RWPE1 (cell line): ENCODE measurements around the gene IL9R.
"Not testable (repeated sequence)": the region's sequence is repeated elsewhere in the genome, so short reads cannot be mapped to it uniquely, and the experiment has no call there.

ENCODE experiments used
- CTCF ChIA-PET: fragments of 350-600 bp; sonication (Branson Sonifier 250); formaldehyde crosslinking; extraction: SDS; loops from one replicate; lab custom pipeline; 2021; lab: Yijun Ruan, JAX
- POLR2A ChIA-PET: fragments of 400-600 bp; formaldehyde crosslinking; extraction: SDS; loops from one replicate; lab custom pipeline; 2020; ENCODE audit warnings: antibody characterized with exemption; ENCODE audit not compliant: low non-redundant PET; lab: Yijun Ruan, JAX
- DNase-seq: peaks from one replicate; pipeline ENCODE4 v3.0.0; 2012; ENCODE audit warnings: low spot score
- H3K27ac ChIP-seq: fragments of 450-650 bp; 2 replicates; pipeline ENCODE4 v1.5.1; 2017
- TF ChIP-seq, protein P1 (sequence below): fragments of 450-650 bp; conservative IDR thresholded peaks from 2 replicates; pipeline ENCODE4 v1.5.1; 2017; ENCODE audit warnings: low read depth, mild to moderate bottlenecking

The IL9R gene

DNA sequence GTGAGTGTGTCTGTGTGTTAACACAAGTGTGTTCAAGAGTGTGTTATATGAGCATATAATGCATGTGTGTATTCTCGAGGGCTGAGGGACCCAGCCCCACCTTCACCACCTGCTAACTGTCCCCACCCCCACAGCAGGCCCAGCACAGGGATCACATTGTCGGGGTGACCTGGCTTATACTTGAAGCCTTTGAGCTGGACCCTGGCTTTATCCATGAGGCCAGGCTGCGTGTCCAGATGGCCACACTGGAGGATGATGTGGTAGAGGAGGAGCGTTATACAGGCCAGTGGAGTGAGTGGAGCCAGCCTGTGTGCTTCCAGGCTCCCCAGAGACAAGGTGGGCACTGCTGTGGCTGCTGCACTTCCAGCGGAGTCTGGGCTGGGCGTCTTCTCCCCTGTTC, 7.6 kb downstream of the IL9R start:
- H3K27ac ChIP-seq, result no peak overlapping the region
- DNase-seq, result no peak
- TF ChIP-seq, protein P1, sequence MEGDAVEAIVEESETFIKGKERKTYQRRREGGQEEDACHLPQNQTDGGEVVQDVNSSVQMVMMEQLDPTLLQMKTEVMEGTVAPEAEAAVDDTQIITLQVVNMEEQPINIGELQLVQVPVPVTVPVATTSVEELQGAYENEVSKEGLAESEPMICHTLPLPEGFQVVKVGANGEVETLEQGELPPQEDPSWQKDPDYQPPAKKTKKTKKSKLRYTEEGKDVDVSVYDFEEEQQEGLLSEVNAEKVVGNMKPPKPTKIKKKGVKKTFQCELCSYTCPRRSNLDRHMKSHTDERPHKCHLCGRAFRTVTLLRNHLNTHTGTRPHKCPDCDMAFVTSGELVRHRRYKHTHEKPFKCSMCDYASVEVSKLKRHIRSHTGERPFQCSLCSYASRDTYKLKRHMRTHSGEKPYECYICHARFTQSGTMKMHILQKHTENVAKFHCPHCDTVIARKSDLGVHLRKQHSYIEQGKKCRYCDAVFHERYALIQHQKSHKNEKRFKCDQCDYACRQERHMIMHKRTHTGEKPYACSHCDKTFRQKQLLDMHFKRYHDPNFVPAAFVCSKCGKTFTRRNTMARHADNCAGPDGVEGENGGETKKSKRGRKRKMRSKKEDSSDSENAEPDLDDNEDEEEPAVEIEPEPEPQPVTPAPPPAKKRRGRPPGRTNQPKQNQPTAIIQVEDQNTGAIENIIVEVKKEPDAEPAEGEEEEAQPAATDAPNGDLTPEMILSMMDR, result no peak
- ChIA-PET CTCF (no interaction called here), POLR2A (no interaction called here)

DNA sequence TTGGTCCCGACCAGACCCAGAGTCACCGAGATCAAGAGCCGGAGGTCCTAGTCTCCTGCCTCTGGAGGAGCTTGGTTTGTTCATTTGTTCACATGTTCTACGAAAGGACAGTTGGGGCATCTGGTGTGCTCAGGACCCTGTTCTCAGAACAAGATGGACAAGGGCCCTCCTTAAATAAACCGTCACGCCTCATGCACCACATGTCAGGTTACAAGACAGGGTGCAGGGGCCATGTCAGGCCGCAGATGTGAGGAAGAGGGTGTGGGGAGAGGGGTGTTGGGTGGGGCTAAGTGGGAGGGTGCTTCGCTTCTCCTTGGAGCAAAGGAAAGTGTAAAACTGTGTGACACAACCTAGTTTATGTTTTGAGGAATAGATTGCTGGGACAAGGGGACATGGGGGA, 9.0 kb downstream of the IL9R start:
- H3K27ac ChIP-seq, DNase-seq, POLR2A ChIA-PET, CTCF ChIA-PET: not testable (repeated sequence)

DNA sequence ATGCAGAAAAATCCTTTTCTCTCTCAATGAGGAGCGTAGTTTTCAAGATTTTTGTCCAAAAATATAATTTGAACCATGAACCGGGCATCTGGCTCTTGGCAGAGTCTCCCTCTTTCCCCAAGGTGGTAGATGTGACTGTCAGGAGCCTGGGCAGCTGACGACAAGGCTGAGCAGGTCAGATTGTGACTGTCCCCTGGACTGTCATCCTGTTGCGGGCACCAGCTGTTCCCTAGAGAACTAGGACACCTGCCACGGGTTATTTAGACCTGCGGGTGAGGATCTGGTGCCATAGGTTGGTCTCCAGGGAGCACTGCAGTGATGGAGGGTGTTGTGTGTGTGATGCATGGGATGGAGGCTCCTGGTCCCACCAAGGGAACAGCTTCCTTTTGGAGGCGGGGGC, 10.9 kb downstream of the IL9R start:
- CTCF ChIA-PET, DNase-seq, POLR2A ChIA-PET, H3K27ac ChIP-seq: not testable (repeated sequence)

DNA sequence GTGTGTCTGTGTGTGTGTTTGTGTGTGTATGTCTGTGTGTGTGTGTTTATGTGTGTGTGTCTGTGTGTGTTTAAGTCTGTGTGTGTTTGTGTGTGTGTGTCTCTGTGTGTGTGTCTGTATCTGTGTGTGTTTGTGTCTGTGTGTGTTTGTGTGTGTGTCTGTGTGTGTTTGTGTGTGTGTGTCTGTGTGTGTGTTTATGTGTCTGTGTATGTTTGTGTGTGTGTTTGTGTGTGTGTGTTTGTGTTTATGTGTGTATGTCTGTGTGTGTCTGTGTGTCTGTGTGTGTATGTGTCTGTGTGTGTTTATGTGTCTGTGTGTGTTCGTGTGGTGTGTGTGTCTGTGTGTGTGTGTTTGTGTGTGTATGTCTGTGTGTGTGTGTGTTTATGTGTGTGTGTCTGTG, 11.4 kb downstream of the IL9R start:
- POLR2A ChIA-PET, result no interaction called here
- CTCF ChIA-PET, result no interaction called here
- TF ChIP-seq, protein P1, result no peak
- DNase-seq, result no peak
- no peak overlapping the region for H3K27ac ChIP-seq

DNA sequence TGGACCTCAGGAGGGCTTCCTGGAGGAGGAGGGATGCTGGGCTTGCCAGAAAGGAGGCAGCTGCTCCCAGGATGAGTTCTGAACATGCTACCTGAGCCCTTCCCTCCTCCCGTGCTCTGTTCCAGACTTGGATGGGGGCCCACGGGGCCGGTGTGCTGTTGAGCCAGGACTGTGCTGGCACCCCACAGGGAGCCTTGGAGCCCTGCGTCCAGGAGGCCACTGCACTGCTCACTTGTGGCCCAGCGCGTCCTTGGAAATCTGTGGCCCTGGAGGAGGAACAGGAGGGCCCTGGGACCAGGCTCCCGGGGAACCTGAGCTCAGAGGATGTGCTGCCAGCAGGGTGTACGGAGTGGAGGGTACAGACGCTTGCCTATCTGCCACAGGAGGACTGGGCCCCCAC, 12.2 kb downstream of the IL9R start:
- POLR2A ChIA-PET, H3K27ac ChIP-seq, DNase-seq, CTCF ChIA-PET: not testable (repeated sequence)

DNA sequence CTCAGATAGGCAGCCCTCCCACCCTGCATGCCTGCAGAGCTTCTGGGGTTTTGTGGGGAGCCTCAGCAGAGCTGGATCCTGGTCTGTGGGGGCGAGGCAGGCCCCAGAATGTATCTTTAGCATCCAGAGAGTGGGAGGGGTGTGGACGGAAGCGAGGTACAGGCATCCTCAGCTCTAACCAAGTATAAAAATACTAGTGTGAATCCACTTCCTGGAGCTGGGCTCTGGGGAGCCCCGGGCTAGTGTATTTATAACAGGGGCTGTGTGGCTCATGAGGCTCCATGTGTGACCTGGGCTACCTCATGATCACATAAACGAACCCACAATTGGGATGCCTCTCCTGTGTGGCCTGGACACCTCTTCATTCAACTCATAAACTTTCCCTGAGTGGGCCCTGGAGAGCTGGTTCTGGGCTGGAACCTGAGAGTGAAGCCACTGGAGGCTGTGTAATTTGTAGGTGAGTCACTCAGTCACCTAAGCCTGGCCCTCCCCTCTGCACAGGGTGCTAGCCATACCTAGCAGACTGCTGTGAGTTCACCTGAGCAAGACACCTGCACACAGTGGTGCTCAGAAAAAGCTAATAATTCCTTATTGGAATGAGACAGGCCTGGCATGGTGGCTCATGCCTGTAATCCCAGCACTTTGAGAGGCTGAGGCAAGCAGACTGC, 15.9 kb downstream of the IL9R start:
- CTCF ChIA-PET, H3K27ac ChIP-seq, POLR2A ChIA-PET, DNase-seq: not testable (repeated sequence)

DNA sequence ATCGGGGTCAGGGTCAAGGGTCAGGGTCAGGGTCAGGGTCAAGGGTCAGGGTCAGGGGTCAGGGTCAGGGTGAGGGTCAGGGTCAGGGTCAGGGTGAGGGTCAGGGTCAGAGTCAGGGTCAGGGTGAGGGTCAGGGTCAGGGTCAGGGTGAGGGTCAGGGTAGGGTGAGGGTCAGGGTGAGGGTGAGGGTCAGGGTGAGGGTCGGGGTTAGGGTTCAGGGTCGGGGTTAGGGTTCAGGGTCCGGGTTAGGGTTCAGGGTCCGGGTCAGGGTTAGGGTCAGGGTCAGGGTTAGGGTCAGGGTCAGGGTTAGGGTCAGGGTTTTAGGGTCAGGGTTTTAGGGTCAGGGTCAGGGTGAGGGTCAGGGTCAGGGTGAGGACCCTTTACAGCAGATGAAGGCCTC, 22.4 kb downstream of the IL9R start:
- CTCF ChIA-PET, POLR2A ChIA-PET, H3K27ac ChIP-seq, DNase-seq: not testable (repeated sequence)

DNA sequence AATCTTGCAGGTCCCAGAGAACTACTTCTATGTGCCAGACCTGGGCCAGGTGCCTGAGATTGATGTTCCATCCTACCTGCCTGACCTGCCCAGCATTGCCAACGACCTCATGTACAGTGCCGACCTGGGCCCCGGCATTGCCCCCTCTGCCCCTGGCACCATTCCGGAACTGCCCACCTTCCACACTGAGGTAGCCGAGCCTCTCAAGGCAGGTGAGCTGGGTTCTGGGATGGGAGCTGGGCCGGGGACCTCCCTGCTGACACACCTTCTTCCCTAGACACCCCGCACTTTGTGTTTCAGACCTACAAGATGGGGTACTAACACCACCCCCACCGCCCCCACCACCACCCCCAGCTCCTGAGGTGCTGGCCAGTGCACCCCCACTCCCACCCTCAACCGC, 25.5 kb downstream of the IL9R start:
- DNase-seq, POLR2A ChIA-PET, CTCF ChIA-PET, H3K27ac ChIP-seq: not testable (repeated sequence)

DNA sequence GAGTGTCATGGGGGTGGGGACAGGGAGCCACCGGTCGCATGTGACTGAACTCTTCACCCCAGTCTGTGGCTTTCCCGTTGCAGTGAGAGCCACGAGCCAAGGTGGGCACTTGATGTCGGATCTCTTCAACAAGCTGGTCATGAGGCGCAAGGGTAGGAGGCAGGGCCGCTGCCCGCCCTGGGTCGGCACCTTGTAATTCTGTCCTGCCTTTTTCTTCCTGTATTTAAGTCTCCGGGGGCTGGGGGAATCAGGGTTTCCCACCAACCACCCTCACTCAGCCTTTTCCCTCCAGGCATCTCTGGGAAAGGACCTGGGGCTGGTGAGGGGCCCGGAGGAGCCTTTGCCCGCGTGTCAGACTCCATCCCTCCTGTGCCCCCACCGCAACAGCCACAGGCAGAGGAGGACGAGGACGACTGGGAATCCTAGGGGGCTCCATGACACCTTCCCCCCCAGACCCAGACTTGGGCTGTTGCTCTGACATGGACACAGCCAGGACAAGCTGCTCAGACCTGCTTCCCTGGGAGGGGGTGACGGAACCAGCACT, 27.5 kb downstream of the IL9R start:
- CTCF ChIA-PET, H3K27ac ChIP-seq, POLR2A ChIA-PET, DNase-seq: not testable (repeated sequence)

DNA sequence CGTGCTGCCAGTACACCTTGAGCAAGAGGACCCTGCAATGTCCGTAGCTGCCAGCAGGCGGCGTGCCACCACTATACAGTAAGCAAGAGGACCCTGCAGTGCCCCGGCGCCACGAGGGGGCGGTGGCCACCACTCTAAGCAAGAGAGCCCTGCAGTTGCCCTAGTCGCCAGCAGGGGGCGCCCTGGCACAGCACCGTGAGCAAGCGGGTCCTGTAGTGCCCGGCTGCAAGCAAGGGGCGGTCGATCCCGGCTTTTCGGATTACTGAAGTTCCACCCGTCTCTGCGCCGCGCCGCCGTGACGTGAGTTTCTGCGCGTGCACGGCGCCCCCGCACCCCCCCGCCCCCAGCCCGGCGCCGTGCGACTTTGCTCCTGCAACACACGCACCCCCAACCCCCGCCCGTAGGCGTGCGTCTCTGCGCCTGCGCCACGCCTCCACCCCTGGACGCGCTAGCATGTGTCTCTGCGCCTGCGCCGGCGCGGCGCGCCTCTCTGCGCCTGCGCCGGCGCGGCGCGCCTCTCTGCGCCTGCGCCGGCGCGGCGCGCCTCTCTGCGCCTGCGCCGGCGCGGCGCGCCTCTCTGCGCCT, 31.2 kb downstream of the IL9R start:
- DNase-seq, result not testable (repeated sequence)

DNA sequence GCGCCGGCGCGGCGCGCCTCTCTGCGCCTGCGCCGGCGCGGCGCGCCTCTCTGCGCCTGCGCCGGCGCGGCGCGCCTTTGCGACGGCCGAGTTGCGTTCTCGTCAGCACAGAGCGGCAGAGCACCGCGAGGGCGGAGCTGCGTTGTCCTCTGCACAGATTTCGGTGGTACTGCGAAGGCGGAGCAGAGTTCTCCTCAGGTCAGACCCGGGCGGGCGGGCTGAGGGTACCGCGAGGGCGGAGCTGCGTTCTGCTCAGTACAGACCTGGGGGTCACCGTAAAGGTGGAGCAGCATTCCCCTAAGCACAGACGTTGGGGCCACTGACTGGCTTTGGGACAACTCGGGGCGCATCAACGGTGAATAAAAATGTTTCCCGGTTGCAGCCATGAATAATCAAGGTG, 31.8 kb downstream of the IL9R start:
- POLR2A ChIA-PET, CTCF ChIA-PET, DNase-seq, H3K27ac ChIP-seq: not testable (repeated sequence)

More for the DNA sequence above, 31.2 kb downstream of the IL9R start:
- H3K27ac ChIP-seq, CTCF ChIA-PET, POLR2A ChIA-PET: not testable (repeated sequence)

DNA sequence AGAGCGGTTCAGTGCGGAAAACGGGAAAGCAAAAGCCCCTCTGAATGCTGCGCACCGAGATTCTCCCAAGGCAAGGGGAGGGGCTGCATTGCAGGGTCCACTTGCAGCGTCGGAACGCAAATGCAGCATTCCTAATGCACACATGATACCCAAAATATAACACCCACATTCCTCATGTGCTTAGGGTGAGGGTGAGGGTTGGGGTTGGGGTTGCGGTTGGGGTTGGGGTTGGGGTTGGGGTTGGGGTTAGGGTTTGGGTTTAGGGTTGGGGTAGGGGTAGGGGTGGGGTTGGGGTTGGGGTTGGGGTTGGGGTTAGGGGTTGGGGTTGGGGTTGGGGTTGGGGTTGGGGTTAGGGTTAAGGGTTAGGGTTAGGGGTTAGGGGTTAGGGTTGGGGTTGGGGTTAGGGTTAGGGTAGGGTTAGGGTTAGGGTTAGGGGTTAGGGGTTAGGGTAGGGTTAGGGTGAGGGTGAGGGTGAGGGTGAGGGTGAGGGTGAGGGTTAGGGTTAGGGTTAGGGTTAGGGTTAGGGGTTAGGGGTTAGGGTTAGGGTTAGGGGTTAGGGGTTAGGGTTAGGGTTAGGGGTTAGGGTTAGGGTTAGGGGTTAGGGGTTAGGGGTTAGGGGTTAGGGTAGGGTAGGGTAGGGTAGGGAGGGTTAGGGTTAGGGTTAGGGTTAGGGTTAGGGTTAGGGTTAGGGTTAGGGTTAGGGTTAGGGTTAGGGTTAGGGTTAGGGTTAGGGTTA, 32.4 kb downstream of the IL9R start:
- CTCF ChIA-PET, POLR2A ChIA-PET, DNase-seq, H3K27ac ChIP-seq: not testable (repeated sequence)

DNA sequence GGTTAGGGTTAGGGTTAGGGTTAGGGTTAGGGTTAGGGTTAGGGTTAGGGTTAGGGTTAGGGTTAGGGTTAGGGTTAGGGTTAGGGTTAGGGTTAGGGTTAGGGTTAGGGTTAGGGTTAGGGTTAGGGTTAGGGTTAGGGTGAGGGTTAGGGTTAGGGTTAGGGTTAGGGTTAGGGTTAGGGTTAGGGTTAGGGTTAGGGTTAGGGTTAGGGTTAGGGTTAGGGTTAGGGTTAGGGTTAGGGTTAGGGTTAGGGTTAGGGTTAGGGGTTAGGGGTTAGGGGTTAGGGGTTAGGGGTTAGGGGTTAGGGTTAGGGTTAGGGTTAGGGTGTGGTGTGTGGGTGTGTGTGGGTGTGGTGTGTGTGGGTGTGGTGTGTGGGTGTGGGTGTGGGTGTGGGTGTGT, 33.0 kb downstream of the IL9R start:
- POLR2A ChIA-PET, DNase-seq, H3K27ac ChIP-seq, CTCF ChIA-PET: not testable (repeated sequence)
